Liver (tissue), 9 donors: ENCODE data around the gene CARHSP1. TPM values are rescaled to one million over a fixed set of nuclear protein-coding genes. Genes with fewer than 3 reads are reported as not detected.

ENCODE experiments used
- DNase-seq: peaks from one replicate; pipeline ENCODE4 v3.0.0-alpha.2; 2017; ENCODE audit warnings: low spot score
- H3K27ac ChIP-seq, 2 donors: one replicate each; pipeline ENCODE4 v1.7.0; 2013; ENCODE audit warnings: inconsistent platforms in 2 of 2, low read length in 2 of 2, control low read depth in 1 of 2, low read depth in 1 of 2, mild to moderate bottlenecking in 1 of 2
- H3K27me3 ChIP-seq, 4 donors: one replicate each; pipeline versions ENCODE4 v1.6.1 to v1.7.0; 2013; ENCODE audit warnings: low read length in 3 of 4, inconsistent platforms in 1 of 4, mild to moderate bottlenecking in 1 of 4, moderate library complexity in 1 of 4; ENCODE audit not compliant: control insufficient read depth in 4 of 4, insufficient read depth in 4 of 4
- H3K36me3 ChIP-seq, 4 donors: one replicate each; pipeline versions ENCODE4 v1.6.1 to v1.7.0; 2013; ENCODE audit warnings: low read length in 3 of 4, mild to moderate bottlenecking in 3 of 4, low read depth in 1 of 4, moderate library complexity in 1 of 4; ENCODE audit not compliant: control insufficient read depth in 4 of 4, insufficient read depth in 3 of 4
- H3K4me1 ChIP-seq, 4 donors: one replicate each; pipeline versions ENCODE4 v1.6.1 to v1.7.0; 2013; ENCODE audit warnings: low read length in 3 of 4, mild to moderate bottlenecking in 3 of 4, moderate library complexity in 1 of 4; ENCODE audit not compliant: control insufficient read depth in 4 of 4, insufficient read depth in 4 of 4
- H3K4me3 ChIP-seq, 3 donors: one replicate each; pipeline versions ENCODE4 v1.6.1 to v1.7.0; 2013; ENCODE audit warnings: low read length in 3 of 3, control low read depth in 1 of 3, low read depth in 1 of 3, mild to moderate bottlenecking in 1 of 3
- H3K9ac ChIP-seq, 2 donors: one replicate each; pipeline ENCODE4 v1.7.0; 2013; ENCODE audit warnings: low read length in 2 of 2, mild to moderate bottlenecking in 2 of 2, moderate library complexity in 2 of 2, control low read depth in 1 of 2, low read depth in 1 of 2
- H3K9me3 ChIP-seq, 4 donors: one replicate each; pipeline versions ENCODE4 v1.6.1 to v1.7.0; 2013; ENCODE audit warnings: low read length in 3 of 4; ENCODE audit not compliant: control insufficient read depth in 4 of 4
- ATF3 ChIP-seq: IDR thresholded peaks from 2 replicates; pipeline ENCODE4 v1.6.1; 2016; ENCODE audit warnings: antibody characterized with exemption
- EGR1 ChIP-seq, 2 donors: IDR thresholded peaks; 2 replicates each; pipeline ENCODE4 v1.6.1; 2016 to 2018; ENCODE audit warnings: antibody characterized with exemption in 2 of 2, low read depth in 2 of 2
- FOXA1 ChIP-seq: IDR thresholded peaks from 2 replicates; pipeline ENCODE4 v1.6.1; 2016; ENCODE audit warnings: antibody characterized with exemption
- FOXA2 ChIP-seq: IDR thresholded peaks from 2 replicates; pipeline ENCODE4 v1.6.1; 2016; ENCODE audit warnings: antibody characterized with exemption
- JUND ChIP-seq, 2 donors: IDR thresholded peaks; 2 replicates each; pipeline ENCODE4 v1.6.1; 2016; ENCODE audit warnings: antibody characterized with exemption in 2 of 2
- NR2F2 ChIP-seq: IDR thresholded peaks from 2 replicates; pipeline ENCODE4 v1.6.1; 2016; ENCODE audit warnings: antibody characterized with exemption
- RAD21 ChIP-seq, 2 donors: IDR thresholded peaks; 2 replicates each; pipeline ENCODE4 v1.6.1; 2016; ENCODE audit warnings: antibody characterized with exemption in 2 of 2, mild to moderate bottlenecking in 2 of 2
- RXRA ChIP-seq, 2 donors: IDR thresholded peaks; 2 replicates each; pipeline ENCODE4 v1.6.1; 2017 to 2018; ENCODE audit warnings: antibody characterized with exemption in 2 of 2, mild to moderate bottlenecking in 1 of 2
- YY1 ChIP-seq: IDR thresholded peaks from 2 replicates; pipeline ENCODE4 v1.6.1; 2016; ENCODE audit warnings: antibody characterized with exemption, mild to moderate bottlenecking
- WGBS: extraction: QIAGEN DNeasy Blood & Tissue Kit; methylation state at CpG from one replicate; pipeline ENCODE4 v1.1.7; 2013; 5-methylcytosine and 5-hydroxymethylcytosine counted together
- polyA plus RNA-seq, 2 donors: library from polyadenylated mRNA; stranded (reverse) in 1 of 2; unstranded in 1 of 2; fragments of 200-250 nt in 1 of 2; fragments of >200 nt in 1 of 2; fragmentation: Nextera tagmentation in 1 of 2; extraction: Ambion mirVana in 1 of 2; gene quantifications; one replicate each; pipeline versions ENCODE4 v1.2.1 to v1.2.3, GENCODE V29; 2013 to 2015
- total RNA-seq, 2 donors: library from RNA; depleted of rRNA; stranded (reverse); fragments of >200 nt; gene quantifications; one replicate each; pipeline ENCODE4 v1.2.3, GENCODE V29; 2014
- TF ChIP-seq, protein P1 (sequence below): IDR thresholded peaks from 2 replicates; pipeline ENCODE4 v1.6.1; 2016; ENCODE audit warnings: antibody characterized with exemption
- TF ChIP-seq, protein P2 (sequence below): IDR thresholded peaks from 2 replicates; pipeline ENCODE4 v1.6.1; 2016; ENCODE audit warnings: antibody characterized with exemption, mild to moderate bottlenecking
- TF ChIP-seq, protein P3 (sequence below): IDR thresholded peaks from 2 replicates; pipeline ENCODE4 v1.6.1; 2016; ENCODE audit warnings: antibody characterized with exemption
- TF ChIP-seq, protein P4 (sequence below): fragments of 150-350 bp; IDR thresholded peaks from 2 replicates; pipeline ENCODE4 v1.5.1; 2017; ENCODE audit warnings: improper control_type of control experiment, low read depth, low read length; ENCODE audit not compliant: missing input control
- donor health status: healthy.
- donor health status: healthy.
- donor health status: healthy.
- donor health status: healthy.
- donor health status: healthy.

CARHSP1 gene
- total and polyA plus RNA-seq, 4 donors, result 81.2 to 162 (median 119) TPM

DNA sequence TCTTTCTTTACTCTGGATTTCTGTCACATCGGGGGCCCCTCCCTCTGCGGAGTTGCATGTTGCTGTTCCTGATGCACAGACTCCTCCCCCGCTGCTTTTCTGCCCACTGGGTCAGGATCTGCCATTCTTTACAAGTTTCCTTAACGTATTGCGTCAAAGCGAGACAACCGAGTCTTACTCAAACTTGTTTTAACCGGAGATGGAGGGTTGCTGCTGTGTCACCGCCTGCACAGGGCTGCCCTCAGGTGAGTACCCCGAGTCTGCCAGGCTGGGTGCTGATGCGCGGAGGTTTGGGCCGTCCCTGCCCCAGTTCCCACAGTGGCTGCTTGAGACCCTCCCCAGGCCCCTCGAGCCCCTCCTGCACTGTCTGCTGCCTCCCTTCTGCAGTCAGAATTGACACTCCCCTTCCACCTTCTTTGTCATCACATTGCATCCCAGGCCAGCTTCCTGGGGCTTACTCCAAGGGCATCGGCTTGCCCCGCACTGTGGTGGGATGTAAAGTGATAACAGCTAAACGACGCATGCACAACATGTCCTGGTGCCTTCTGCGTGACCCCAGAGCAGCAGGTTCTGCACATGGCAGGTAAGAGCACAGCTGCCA, 19.3 kb downstream of the CARHSP1 start:
- Histone ChIP-seq H3K9me3 (no peaks in the 10 kb centered on the region), H3K4me3 (no peak overlapping the region), H3K4me1 (peaks cover 14 to 21% (median 20%) of the 10 kb centered on the region in 4 donors), H3K9ac (no peak overlapping the region), H3K36me3 (peaks cover 7 to 24% (median 14%) of the 10 kb centered on the region in 4 donors), H3K27ac (peak overlapping the region; percentile 68 to 91), H3K27me3 (no peaks in the 10 kb centered on the region)
- 86% methylated on average over 19 of the region's 19 CpGs for WGBS
- TF ChIP-seq, protein P1, sequence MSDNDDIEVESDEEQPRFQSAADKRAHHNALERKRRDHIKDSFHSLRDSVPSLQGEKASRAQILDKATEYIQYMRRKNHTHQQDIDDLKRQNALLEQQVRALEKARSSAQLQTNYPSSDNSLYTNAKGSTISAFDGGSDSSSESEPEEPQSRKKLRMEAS, result no peak
- TF ChIP-seq NR2F2, result no peak
- no peak for TF ChIP-seq FOXA2
- peak; percentile 30 for DNase-seq

GRCh38 chr16:8848939-8849391, 19.8 kb downstream of the CARHSP1 start:
- 90% methylated on average over 8 of the region's 8 CpGs for WGBS
- TF ChIP-seq JUND (IDR thresholded peaks at IDR 0.05) (no peak), RAD21 (IDR thresholded peaks at IDR 0.05) (no peak)
- TF ChIP-seq, protein P2, sequence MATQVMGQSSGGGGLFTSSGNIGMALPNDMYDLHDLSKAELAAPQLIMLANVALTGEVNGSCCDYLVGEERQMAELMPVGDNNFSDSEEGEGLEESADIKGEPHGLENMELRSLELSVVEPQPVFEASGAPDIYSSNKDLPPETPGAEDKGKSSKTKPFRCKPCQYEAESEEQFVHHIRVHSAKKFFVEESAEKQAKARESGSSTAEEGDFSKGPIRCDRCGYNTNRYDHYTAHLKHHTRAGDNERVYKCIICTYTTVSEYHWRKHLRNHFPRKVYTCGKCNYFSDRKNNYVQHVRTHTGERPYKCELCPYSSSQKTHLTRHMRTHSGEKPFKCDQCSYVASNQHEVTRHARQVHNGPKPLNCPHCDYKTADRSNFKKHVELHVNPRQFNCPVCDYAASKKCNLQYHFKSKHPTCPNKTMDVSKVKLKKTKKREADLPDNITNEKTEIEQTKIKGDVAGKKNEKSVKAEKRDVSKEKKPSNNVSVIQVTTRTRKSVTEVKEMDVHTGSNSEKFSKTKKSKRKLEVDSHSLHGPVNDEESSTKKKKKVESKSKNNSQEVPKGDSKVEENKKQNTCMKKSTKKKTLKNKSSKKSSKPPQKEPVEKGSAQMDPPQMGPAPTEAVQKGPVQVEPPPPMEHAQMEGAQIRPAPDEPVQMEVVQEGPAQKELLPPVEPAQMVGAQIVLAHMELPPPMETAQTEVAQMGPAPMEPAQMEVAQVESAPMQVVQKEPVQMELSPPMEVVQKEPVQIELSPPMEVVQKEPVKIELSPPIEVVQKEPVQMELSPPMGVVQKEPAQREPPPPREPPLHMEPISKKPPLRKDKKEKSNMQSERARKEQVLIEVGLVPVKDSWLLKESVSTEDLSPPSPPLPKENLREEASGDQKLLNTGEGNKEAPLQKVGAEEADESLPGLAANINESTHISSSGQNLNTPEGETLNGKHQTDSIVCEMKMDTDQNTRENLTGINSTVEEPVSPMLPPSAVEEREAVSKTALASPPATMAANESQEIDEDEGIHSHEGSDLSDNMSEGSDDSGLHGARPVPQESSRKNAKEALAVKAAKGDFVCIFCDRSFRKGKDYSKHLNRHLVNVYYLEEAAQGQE, result no peak
- TF ChIP-seq, protein P3, sequence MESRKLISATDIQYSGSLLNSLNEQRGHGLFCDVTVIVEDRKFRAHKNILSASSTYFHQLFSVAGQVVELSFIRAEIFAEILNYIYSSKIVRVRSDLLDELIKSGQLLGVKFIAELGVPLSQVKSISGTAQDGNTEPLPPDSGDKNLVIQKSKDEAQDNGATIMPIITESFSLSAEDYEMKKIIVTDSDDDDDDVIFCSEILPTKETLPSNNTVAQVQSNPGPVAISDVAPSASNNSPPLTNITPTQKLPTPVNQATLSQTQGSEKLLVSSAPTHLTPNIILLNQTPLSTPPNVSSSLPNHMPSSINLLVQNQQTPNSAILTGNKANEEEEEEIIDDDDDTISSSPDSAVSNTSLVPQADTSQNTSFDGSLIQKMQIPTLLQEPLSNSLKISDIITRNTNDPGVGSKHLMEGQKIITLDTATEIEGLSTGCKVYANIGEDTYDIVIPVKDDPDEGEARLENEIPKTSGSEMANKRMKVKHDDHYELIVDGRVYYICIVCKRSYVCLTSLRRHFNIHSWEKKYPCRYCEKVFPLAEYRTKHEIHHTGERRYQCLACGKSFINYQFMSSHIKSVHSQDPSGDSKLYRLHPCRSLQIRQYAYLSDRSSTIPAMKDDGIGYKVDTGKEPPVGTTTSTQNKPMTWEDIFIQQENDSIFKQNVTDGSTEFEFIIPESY, result no peak
- Histone ChIP-seq H3K4me1 (peaks cover 14 to 21% (median 20%) of the 10 kb centered on the region in 4 donors), H3K36me3 (peaks cover 7 to 24% (median 14%) of the 10 kb centered on the region in 4 donors), H3K4me3 (no peak overlapping the region), H3K27ac (peak overlapping the region in 1 of 2 donors; percentile 91), H3K27me3 (no peaks in the 10 kb centered on the region), H3K9ac (no peak overlapping the region), H3K9me3 (no peaks in the 10 kb centered on the region)
- no peak for DNase-seq

GRCh38 chr16:8848231-8848938, 20.4 kb downstream of the CARHSP1 start:
- H3K9me3 ChIP-seq, result no peaks in the 10 kb centered on the region
- H3K9ac ChIP-seq, result no peak overlapping the region
- no peak overlapping the region for H3K4me3 ChIP-seq
- DNase-seq, result no peak
- no peaks in the 10 kb centered on the region for H3K27me3 ChIP-seq
- 93% methylated on average over 26 of the region's 26 CpGs for WGBS
- H3K36me3 ChIP-seq, result peaks cover 7 to 24% (median 11%) of the 10 kb centered on the region in 4 donors
- peak overlapping the region in 1 of 2 donors; percentile 91 for H3K27ac ChIP-seq
- peaks cover 14 to 21% (median 20%) of the 10 kb centered on the region in 4 donors for H3K4me1 ChIP-seq
- TF ChIP-seq YY1 (no peak), RAD21 (IDR thresholded peaks at IDR 0.05) (no peak), ATF3 (no peak), FOXA1 (no peak), EGR1 (IDR thresholded peaks at IDR 0.05; ENCODE audit: low read depth in 2 of 2) (no peak), NR2F2 (no peak), RXRA (IDR thresholded peaks at IDR 0.05) (no peak), FOXA2 (no peak)
- TF ChIP-seq, protein P2, result no peak
- TF ChIP-seq, protein P1, result no peak
- TF ChIP-seq, protein P4, sequence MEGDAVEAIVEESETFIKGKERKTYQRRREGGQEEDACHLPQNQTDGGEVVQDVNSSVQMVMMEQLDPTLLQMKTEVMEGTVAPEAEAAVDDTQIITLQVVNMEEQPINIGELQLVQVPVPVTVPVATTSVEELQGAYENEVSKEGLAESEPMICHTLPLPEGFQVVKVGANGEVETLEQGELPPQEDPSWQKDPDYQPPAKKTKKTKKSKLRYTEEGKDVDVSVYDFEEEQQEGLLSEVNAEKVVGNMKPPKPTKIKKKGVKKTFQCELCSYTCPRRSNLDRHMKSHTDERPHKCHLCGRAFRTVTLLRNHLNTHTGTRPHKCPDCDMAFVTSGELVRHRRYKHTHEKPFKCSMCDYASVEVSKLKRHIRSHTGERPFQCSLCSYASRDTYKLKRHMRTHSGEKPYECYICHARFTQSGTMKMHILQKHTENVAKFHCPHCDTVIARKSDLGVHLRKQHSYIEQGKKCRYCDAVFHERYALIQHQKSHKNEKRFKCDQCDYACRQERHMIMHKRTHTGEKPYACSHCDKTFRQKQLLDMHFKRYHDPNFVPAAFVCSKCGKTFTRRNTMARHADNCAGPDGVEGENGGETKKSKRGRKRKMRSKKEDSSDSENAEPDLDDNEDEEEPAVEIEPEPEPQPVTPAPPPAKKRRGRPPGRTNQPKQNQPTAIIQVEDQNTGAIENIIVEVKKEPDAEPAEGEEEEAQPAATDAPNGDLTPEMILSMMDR, result no peak
